GM21825 (cell line): ENCODE results near the gene CABP2.
"Not testable (repeated sequence)": the region's sequence is repeated elsewhere in the genome, so short reads cannot be mapped to it uniquely, and the experiment has no call there.

Experiments
- ATAC-seq: cut with Tn5 transposase; IDR thresholded peaks from one replicate; pipeline ENCODE4 v1.9.1; 2021; ENCODE audit warnings: mild to moderate bottlenecking, moderate library complexity; ENCODE audit not compliant: unreplicated experiment

CABP2 gene

DNA sequence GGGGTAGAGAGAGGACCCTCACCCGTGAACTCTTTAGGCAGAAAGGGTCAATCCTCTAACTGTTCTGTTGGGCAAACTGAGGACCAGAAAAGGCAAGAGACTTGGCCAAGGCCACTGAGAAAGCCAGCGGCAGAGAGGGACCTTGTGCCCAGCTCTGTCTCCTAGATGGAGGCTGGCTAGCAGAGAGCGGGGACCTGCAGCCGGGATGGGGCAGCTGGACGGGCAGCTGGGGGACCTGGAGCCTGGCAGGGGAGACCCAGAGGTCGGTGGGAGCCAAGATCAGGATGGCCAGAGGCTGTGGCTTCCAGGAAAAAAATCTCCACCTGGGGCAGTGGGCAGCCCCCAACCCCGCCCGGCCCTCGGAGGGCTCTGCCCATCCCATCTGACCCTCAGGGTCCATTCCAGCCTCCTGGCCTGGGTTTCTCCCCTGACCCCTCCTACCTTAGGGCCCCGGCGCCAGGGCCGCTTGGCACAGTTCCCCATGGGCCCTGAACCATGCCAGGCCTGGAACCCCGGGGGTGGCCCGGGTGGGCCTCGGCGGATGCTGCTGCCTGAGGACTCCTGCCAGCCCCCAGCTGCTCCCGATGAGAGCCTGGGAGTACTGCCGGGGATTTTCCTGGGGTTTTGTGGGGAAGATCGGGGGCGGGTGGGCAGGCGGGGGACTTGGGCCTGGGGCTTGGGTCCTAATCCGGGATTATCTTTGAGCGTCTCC, at the start of gene CABP2:
Gene CABP2, minus strand, starts transcription at position 603 of the 712 bp plus-strand sequence. Its CDS starts 120 bp downstream, at position 483.
- ATAC-seq = no peak

DNA sequence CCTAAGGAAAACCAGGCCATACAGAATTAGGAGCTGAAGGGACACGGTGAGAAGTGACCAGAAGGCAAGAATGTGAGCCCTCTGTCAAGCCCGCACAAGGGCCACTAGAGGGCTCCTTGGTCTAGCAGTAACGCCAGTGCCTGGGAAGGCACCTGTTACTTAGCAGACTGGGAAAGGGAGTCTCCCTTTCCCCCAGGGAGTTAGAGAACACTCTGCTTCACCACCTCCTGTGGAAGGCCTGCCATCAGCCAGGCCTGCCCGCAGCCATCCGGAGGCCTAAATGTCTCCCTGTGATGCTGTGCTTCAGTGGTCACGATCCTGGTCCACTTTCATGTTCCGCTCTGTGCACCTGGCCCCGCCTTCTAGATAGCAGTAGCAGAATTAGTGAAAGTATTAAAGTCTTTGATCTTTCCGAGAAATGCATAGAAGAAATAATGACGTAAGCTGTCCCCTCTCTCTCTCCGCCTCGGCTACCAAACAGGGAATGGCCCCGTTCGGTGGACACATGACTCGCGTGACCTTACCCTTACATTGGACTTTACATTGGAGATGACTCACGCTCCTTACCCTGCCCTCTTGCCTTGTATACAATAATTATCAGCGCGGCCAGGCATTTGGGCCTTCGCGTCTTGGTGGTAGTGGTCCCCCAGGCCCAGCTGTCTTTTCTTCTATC, 49.6 kb upstream of the CABP2 start:
- ATAC-seq = no peak

DNA sequence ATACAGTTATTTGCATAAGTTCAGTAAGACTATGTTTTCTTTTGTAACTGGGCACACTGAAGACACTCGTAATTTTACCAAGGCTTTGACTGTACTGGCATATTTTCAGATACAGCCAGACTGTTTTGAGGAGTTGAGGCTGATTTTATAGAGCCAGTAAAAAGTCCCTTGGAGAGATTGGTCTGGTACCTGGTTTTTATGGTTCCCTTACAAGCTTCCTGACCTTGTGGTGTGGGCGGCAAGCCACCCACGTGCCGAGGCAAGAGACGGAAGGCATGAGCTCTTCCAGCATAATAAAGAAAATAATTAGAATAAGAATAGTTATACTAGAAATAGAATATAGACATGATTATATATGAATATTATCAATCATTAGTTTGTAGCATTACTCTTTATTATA, 49.1 kb upstream of the CABP2 start:
- no peak for ATAC-seq

DNA sequence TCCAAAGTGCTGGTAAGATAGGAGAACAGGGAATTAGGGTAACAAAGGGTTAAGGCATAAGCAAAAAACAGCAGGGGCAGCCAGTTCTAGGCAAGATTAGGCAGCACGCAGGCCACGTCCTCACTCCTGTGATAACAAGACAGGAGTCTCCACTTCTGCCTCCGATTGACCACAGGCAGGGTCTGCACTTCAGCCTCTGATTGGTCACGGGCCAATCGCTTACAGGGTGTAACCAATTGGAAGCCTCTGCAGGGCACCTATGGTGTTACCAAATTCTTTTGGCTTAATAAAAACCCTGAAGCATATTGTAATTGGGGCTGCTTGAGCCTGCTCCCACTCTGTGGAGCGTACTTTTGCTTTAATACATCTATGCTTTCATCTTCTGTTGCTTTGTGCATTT, 48.2 kb upstream of the CABP2 start:
- ATAC-seq = no peak

DNA sequence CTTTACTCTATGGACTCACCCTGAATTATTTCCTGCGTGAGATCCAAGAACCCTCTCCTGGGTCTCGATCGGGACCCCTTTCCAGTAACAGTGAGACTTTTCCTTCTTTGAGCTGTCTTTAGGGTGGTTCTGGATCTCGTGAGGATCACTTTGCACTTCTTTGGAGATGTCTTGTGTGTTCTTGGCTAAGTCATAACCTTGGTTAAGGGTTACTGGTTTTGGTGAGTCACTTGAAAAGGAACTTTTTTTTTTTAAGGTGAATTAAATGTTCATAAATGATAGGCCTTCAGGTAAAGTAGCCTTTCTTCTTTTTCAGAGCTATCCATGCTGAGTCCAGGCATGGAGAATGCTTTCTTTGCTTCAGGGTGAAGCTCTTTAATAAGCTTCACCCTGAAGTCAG, 41.0 kb upstream of the CABP2 start:
- ATAC-seq = no peak

DNA sequence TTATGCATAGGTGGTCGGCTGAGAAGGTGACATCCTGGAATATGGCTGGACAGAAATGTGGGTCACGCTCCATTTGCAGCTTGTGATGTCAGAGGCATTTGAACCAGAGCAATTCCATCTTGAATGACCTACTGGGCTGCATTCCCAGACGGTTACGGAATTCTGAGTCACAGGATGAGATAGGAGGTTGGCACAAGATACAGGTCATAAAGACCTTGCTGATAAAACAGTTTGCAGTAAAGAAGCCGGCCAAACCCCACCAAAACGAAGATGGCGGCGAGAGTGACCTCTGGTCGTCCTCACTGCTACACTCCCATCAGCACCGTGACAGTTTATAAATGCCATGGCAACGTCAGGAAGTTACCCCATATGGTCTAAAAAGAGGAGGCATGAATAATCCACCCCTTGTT, 40.5 kb upstream of the CABP2 start:
- ATAC-seq = not testable (repeated sequence)

DNA sequence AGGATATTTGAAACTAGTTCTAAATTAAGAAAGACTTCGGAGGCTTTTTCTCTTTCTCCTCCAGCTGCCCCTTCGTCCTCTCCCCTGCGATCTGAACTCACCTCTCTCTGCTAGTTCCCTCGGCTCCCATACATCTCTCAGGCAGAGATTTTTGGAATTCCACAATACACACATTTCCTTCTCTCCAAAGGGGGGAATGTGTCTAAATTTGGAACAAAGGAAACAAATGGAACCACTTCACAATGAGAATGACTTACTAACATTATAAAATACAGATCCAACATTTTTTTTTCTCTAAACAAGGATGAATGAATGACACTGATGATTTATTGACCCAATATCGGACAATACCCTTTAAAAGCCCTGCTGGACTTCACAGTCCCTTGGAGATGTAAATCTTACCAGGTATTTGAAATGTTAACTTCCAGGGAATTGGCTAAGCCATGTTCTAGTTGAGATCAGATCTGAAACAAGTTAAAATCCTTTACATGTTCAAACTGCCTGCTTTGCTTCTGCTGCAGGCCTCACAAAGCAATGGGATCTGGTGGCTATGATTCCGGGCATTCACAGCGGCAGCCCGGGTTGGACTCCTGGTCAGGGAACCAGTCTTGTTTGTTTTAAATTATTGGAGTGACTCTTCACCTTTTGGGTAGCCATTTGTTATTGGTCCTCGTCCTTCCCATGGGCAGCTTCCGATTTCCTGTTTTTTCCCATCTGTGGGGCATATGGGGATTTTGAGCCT, 39.9 kb upstream of the CABP2 start:
- no peak for ATAC-seq

DNA sequence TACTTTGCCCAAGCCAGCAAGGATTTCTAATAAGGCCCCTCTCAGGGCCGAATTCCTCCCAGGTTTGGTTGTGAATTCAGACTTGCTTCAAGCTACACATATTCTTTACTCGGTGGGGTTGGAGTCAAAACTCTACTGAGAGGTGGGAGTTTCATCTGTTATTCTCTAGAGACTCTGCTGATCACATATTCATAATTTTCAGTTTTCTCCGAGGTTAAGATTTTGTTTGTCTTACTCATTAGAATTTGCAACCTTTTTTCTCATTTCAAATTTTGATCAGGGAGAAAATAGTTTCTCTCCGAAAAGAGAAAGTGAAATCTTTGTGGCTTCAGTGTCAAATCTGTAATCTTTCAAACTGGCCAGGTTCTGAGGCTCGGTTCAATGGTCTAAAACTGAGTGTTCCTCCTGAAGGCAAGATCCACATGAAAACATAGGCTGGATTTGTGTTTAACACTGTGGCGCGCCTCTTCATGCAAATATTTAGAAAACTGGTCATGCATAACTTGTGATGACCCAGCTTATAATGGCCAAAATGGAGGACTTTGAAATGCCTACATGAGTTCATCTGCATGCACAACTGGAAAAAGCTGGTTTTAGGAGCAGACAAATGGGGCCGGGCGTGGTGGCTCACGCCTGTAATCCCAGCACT, 38.8 kb upstream of the CABP2 start:
- ATAC-seq = peak; percentile 71

DNA sequence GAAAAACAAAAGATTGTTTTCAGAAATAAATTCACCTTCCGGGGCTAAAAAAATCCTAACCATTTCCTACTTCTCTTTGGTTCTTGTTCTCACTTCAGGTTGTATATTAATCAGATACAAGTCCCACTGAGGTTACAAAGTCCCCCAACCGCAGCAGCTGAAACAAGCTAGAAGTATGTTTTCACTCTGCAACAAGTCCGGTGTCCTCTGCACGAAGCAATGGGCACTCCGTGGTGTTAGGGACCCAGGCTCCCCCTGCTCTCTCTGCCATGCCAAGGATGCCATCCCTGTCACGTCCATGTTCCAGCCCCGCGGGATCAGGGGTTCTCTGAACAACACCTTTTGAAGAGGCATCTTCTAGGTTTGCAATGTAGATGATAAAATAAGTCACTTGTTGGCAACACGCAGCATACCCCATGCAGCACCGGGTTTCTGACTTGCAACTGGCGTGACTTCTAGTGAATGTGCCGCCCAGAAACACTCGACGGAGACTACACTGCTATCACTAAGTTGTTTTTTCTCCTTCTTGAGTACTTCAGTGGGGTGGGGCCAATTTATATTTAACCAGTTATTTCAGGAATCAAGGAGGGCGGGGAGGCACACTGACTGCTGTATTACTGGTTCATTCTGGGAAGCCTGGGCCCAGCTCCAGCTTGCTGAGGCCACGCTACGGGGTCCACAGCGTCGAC, 35.0 kb upstream of the CABP2 start:
- ATAC-seq = peak; percentile 46

DNA sequence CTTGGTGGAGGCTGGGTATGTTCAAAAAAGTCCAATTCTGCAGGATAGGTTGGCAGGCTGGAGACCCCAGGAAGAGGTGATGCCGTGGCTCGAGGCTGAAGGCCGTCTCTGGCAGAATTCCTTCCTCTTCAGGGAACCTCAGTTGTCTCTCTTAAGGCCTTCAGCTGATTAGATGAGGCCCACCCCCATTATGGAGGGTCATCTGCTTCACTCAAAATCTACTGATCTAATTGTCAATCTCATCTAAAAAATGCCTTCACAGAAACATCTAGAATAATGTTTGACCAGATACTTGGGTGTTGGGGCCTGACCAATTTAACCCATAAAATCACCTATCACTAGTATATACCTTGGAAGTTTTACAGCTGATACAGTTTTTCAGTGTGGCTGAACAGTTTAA, 33.0 kb upstream of the CABP2 start:
- no peak for ATAC-seq

DNA sequence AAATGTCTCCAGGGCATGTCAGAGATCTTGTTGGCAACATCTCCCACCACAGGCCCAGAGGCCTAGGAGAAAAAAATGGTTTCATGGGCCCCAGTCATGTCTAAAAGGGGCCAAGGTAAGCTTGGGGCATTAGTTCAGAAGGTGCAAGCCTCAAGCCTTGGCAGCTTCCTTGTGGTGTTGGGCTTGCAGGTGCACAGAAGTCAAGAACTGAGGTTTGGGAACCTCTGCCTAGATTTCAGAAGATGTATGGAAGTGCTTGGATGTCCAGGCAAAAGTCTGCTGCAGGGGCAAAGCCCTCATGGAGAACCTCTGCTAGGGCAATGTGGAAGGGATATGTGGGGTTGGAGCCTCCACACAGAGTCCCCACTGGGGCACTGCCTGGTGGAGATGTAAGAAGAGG, 28.5 kb upstream of the CABP2 start:
- ATAC-seq = not testable (repeated sequence)

DNA sequence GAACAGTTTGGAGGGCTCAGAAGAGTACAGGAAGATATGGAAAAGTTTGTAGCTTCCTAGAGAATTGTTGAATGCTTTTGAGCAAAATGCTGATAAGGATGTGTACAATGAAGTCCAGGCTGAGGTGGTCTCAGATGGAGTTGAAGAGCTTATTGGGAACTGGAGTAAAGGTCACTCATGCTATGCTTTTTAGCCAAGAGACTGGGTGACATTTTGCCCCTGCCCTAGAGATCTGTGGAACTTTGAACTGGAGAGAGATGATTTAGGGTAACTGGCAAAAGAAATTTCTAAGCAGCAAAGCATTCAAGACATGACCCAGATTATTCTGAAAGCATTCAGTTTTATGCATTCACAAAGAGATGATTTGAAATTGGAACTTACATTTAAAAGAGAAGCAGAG, 27.9 kb upstream of the CABP2 start:
- ATAC-seq = no peak

DNA sequence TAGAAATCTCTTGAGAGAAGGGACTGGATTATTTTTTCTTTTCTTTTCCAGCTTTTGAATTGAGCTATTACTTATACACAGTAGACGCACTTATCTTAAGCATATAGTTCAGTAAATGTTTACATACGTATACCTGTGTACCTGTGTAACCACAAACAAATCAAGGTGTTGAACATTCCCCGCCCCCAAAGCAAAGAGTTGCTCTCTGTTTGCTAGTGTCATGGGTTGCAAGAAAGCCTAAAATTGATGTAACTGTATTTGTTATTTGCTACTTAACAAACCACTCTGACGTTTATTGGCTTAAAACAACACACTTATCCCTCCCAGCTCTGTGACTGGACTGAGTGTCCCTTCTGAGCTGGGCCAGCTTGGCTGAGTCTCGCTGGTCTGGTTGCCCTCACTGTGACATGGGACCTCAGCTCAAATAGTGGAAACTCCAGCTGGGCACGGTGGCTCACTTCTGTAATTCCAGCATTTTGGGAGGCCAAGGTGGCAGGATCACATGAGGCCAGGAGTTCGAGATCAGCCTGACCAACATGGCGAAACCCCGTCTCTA, 25.4 kb upstream of the CABP2 start:
- ATAC-seq = no peak

DNA sequence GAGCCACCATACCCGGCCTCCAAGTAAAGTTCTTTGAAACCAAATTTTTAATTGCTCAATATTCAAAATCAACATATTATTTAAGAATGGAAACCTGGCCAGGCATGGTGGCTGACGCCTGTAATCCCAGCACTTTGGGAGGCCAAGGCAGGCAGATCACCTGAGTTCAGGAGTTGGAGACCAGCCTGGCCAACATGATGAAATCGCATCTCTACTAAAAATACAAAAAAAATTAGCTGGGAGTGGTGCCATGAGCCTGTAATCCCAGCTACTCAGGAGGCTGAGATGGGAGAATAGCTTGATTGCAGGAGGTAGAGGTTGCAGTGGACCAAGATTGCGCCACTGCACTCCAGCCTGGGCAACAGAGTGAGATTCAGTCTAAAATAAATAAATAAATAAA, 24.9 kb upstream of the CABP2 start:
- ATAC-seq = not testable (repeated sequence)

DNA sequence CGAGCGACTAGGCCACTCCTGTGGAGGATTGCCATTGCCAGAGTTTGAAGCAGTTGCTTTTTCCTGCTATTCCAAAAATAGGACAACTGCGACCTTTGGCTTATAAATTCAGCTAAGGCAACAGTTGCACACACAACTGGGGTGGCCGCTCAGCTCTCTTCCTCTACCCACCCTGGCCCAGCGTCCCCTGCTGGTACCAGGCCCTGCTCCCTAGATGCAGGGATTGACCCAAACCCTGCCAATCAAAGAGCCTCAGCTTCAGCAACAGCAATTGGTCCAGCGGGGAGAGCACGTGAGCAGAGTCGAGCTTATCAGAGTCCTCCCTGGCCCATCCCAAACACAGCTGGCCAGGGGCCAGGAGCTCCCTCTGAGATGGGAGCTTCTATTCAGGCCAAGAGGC, 22.0 kb upstream of the CABP2 start:
- ATAC-seq = no peak

DNA sequence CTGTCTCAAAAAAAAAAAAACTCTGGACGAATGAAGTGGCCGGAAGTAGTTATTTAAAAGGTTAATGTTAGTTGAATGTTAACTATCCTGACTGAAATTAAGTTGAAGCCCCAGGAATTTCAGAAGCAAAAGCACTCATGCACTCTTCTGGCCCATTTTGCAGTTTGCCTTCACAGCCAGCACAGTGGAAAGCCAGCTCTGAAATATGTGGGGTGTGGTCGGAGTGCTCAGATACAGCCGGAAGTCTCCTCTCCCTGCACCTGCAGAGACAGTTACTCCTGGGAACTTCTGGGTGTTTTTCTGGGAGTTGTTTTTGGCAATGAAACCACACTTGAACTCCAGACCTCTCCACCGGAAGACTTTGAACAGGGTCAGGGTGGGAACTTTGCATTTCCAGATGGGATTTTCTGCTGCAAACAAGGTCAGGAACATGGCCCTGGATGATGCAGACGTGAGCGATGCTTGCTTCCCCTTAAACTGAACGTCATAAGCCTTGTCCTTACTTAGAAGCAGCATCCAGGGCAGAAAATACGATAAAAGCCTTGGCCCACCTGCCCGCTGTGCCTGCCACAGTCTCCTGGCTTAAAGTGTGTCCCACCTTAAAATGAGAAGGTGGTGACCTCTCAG, 21.5 kb upstream of the CABP2 start:
- ATAC-seq = no peak

DNA sequence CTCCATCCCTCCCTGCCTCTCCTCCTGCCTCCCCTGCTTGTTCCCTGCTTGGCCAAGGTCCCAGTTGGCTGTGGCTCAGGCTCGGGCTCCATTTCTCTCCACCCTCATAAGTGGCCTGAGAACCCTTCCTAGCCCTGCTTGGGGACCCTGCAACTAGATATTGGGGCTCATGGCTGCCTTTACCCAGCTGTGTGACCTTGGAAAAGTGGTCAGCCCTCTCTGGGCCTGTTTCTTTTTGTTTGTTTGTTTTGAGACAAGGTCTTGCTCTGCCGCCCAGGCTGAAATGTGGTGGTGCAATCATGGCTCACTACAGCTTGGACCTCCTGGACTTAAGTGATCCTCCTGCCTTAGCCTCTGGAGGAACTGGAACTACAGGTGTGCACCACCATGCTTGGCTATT, 20.3 kb upstream of the CABP2 start:
- ATAC-seq = no peak

DNA sequence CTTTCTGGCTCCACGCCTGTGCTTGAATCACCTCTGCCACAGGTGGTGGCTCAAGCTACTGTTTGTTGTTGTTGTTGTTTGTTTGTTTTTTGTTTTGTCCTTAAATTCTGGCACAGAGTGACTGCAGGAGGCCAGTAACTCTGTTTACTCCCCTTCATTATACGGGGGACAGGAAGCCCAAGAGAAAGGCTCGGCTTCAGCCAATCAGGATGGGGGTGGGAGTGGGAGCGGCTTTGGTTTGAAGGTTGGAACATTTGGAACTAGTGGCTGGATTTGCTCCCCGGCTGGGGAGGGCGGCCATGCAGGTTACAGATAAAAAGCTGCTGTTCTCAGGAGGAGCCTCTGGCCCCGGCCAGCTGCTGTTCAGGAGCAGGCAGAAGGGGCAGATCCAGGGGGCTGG, 19.7 kb upstream of the CABP2 start:
- no peak for ATAC-seq

DNA sequence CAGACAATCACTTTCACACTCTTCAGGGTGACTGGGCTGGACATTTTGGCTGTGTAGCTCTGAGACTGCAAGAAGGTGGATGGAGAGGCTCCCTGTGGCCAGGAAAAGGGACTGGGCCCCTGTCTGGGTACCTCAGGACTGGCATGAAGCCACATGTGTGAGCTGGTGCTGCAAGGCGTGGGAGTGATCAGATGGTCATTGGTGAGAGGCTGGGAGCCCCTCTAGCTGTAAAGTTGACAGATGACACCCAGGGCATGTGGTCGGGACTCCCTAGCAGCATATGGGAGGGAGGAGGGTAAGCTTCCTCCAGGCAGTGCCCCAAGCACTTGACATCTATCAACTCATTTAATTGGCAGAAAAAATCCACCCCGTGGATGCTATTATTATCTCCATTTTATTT, 18.9 kb upstream of the CABP2 start:
- ATAC-seq = no peak

DNA sequence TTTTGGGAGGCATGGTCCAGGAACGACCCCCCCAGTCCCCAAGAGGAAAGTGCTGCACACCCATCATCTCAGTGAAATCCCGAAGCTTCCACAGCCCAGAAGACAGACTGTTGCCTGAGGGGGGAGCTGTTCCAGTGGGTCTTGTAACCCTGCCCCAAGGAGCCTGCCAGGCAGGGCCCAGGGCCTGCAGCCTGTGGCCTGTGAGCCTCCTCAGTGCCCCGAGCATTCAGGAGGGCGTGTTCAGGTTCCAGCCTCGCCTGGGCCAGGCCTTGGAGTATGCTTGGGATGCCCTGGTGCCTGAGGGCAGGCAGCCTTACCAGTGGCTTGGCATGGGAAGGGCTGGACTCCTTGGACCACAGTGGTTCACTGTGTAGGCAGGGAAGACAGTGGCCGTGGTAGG, 18.0 kb upstream of the CABP2 start:
- no peak for ATAC-seq
